ENCODE data around the gene MRPS14. TPM values are rescaled to one million over a fixed set of nuclear protein-coding genes. Genes with fewer than 3 reads are reported as not detected.
A peak's percentile ranks its signal among the peaks of the same experiment; 100 is the strongest.
"Not testable (repeated sequence)": the region's sequence is repeated elsewhere in the genome, so short reads cannot be mapped to it uniquely, and the experiment has no call there.

Gene MRPS14
- total RNA-seq, 1 experiment from 2014 or later: 30.1 TPM

DNA sequence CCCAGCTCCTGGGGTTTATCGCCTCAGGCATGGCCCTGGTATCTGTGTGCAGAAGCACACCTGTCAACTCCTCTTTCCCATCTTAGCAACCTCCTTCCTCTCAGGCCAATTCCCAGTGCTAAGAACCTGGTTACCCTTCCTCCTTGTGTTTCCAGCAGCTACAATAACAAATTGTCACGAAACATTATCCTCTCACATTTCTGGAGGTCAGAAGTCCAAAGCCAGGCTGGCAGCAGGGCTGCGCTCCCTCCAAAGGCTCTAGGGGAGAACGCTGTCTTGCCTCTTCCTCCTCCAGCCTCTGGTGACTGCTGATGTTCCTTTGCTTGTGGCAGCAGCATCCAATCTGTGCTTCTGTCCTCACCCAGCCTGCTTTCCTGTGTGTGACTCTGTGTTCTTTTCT, 10.7 kb upstream of the MRPS14 start:
- no peak for DNase-seq (ENCODE audit: low spot score)
- in situ Hi-C loops (cut with HindIII; ENCODE audit: low sequenced_read_pairs): no loop called here

DNA sequence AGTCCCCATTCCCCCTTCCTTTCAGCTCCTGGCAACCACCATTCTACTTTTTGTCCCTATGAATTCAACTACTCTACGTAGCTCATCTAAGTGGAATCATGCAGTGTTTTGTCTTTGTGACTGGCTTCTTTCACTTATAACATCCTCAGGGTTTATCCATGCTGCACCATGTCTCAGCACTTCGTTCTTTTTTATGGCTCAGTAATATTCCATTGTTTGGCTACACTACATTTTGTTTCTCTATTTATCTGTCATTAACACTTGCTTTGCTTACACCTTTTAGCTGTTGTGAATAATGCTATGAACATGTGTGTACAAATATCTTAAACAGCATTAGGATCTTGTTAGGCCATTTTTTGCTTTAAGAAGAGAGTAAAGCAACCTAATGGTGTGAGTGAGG, 1.5 kb upstream of the MRPS14 start:
- in situ Hi-C loops (cut with HindIII; ENCODE audit: low sequenced_read_pairs): no loop called here

DNA sequence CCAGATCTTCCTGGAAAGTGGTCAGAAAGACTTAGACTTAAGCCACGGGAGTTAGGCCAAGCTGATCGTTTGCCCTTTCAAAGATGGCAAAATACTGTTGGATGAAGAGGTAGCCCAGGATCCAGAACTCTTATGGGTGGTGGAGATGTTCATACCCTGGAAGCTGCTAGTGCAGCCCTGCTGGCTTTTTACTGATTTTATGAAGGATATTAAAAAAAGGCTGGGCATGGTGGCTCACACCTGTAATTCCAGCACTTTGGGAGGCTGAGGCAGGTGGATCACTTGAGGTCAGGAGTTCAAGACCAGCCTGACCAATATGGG, 657 bp upstream of the MRPS14 start:
- in situ Hi-C loops (cut with HindIII; ENCODE audit: low sequenced_read_pairs); DNase-seq (ENCODE audit: low spot score): not testable (repeated sequence)

More for the DNA sequence above, 1.5 kb upstream of the MRPS14 start:
- no peak for DNase-seq (ENCODE audit: low spot score)

DNA sequence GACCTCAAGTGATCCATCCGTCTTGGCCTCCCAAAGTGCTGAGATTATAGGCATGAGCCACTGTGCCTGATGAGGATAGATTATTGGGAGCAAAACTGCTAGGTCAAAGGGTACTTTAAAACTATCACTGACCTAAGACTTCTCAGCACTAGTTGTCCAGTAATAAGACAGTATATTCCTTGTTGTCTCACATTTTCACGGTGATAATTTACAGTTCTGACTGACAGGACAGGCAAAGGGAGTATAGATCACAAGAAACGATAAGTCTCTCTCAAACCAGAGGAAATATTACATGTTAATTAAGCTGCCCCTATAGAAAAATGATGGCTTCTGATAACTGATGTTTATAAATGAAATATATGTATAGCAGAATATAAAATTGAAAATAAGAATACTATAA, 3.7 kb downstream of the MRPS14 start:
- in situ Hi-C loops (cut with HindIII; ENCODE audit: low sequenced_read_pairs): no loop called here
- DNase-seq (ENCODE audit: low spot score): no peak

DNA sequence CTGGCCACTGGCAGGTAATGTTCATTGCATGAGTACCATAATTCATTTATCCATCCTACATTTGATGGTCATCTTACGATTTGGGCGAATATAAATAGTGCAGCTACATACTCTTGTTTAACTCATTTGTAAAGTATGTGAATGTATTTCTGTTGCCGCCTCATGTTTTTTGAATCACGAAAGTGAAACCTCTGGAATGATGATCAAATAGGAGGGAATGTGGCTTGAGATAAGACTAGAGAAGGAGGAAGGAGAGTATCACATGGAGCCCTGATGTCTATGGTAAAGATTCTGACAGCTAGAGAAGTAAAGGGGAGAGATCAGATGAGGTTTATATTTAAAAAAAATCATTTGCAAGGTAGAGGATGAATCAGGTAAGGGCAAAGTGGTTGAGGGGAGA, 8.0 kb downstream of the MRPS14 start:
- in situ Hi-C loops (cut with HindIII; ENCODE audit: low sequenced_read_pairs): no loop called here
- DNase-seq (ENCODE audit: low spot score): no peak

DNA sequence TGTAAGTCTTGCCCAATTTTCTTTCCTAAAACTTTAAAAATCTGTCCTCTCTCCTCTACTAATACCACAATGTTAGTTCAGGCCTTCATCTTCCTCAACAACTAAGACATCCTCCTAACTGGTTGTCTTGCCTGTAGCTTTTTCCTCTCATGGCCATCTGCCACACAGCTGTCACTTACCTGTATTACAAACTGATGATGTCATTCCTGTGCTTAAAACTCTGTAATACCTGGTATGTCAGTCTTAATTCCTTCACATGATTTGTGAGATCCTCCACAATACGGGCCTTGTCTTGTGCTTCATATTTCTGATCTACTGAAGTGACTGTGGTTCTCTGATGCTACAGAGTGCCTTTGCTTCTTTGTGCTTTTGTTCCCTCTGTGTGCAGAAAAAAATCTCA, 9.8 kb downstream of the MRPS14 start:
- in situ Hi-C loops (cut with HindIII; ENCODE audit: low sequenced_read_pairs): no loop called here

DNA sequence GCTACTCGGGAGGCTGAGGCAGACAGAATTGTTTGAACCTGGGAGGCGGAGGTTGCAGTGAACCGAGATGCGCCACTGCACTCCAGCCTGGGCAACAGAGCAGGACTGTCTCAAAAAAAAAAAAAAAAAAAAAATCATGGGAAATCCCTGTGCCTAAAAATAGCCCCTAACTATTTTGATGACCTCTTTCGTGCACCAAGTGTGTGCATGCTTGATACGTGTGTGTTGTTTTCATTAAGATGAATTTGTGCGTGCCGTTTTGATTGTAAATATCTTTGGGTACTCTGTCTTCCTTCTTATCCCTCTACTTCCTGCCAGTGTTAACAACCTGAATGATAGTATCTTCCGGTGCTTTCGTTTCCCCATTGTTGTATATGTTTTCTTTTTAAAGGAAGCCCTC, 13.7 kb downstream of the MRPS14 start:
- in situ Hi-C loops (cut with HindIII; ENCODE audit: low sequenced_read_pairs): no loop called here

More for the DNA sequence above, 9.8 kb downstream of the MRPS14 start:
- no peak for DNase-seq (ENCODE audit: low spot score)

DNA sequence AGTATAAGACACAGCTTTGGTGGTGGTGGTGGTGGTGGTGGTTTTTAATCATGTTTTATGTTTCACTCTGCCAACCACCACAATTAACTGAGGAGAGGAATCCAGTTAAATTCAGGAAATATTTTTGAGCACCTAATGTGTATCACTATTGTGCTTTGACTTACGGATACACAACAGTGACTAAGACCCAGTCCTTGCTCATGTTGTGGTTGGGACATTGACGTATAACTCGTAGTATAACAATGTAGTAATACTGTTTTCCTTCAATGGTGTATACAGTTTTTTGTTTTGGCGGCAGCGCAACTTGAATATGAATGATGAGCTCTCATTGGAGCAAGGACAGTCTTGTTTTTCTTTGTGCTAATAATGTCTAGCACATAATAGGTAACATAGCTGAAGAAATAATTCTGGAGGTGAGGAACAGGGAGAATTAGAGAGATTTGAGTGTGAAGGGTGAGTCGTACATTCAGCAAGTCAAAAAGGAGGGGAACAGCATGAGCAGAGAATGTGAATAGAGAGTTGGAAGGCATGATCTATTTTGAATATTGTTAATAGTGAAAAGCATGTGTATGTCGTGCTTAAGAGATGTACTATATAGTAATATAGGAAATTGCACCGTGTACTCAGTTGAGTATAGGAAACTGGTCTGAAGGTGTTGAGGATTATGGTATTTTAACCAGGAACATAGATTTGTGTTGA, 18.0 kb downstream of the MRPS14 start:
- in situ Hi-C loops (cut with HindIII; ENCODE audit: low sequenced_read_pairs): no loop called here
- no peak for DNase-seq (ENCODE audit: low spot score)

More for the DNA sequence above, 13.7 kb downstream of the MRPS14 start:
- no peak for DNase-seq (ENCODE audit: low spot score)

DNA sequence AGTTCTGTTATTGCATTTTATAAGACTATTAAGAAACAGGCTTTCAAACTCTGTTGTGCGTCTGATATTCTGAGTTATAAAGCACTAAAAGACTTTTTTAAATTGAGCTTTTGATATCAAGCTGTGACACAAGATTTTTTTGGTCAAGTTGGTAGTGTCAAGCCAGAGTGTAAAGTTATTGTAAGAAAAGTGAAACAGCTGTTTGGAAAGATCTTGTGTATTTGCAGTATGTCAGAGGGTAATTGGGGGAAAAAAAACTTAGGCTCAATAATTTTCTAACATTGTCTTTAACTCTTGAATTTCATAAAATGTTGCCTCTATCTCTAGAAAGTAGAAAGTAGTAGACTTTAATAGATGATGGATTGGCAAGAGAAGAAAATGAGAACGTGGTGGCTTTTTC, 19.7 kb downstream of the MRPS14 start:
- in situ Hi-C loops (cut with HindIII; ENCODE audit: low sequenced_read_pairs): no loop called here
- DNase-seq (ENCODE audit: low spot score): no peak

DNA sequence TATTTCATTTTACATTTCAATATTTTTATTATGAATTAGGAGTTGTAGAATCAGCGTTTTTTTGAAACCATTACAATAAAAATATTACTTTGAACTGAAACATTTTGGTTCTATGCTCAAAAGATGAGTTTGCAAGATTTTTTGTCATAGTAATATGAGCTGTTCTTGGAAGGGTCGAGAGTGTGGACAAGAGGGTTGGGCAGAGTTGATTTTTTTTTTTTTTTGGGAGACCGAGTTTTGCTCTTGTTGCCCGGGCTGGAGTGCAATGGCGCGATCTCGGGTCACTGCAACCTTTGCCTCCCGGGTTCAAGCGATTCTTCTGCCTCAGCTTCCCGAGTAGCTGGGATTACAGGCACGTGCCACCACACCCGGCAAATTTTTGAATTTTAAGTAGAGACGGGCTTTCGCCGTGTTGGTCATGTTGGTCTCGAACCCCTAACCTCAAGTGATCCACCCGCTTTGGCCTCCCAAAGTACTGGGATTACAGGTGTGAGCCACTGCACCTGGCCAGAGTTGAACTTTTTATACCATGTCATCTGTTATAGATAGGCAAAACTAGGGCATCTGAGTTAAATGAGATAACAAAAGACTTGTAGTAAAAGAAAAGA, 20.2 kb downstream of the MRPS14 start:
- in situ Hi-C loops (cut with HindIII; ENCODE audit: low sequenced_read_pairs): no loop called here
- no peak for DNase-seq (ENCODE audit: low spot score)

DNA sequence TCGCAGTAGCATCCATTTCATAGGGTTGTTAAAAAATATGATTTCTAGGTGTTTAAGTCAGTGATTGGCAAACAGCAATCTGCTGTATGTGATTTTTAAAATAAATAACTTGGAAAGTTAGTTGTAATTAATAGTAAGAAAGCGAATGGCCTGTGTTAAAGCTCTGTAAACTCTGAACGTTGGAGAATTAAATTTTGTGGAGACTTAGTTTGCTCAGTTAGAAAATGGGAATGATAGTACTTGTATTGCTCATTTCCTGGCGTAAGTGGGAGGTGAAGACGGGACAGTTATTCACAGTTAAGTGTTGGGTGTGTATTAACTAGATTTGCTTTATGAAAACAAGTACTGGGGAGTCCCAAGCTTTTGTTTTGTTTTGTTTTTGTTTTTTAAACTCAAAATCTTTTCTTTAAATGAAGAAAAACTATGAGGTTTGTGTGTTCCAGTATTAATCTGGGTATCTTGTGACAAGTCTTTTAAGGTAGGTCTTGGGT, 22.5 kb downstream of the MRPS14 start:
- in situ Hi-C loops (cut with HindIII; ENCODE audit: low sequenced_read_pairs): no loop called here
- DNase-seq (ENCODE audit: low spot score): no peak

DNA sequence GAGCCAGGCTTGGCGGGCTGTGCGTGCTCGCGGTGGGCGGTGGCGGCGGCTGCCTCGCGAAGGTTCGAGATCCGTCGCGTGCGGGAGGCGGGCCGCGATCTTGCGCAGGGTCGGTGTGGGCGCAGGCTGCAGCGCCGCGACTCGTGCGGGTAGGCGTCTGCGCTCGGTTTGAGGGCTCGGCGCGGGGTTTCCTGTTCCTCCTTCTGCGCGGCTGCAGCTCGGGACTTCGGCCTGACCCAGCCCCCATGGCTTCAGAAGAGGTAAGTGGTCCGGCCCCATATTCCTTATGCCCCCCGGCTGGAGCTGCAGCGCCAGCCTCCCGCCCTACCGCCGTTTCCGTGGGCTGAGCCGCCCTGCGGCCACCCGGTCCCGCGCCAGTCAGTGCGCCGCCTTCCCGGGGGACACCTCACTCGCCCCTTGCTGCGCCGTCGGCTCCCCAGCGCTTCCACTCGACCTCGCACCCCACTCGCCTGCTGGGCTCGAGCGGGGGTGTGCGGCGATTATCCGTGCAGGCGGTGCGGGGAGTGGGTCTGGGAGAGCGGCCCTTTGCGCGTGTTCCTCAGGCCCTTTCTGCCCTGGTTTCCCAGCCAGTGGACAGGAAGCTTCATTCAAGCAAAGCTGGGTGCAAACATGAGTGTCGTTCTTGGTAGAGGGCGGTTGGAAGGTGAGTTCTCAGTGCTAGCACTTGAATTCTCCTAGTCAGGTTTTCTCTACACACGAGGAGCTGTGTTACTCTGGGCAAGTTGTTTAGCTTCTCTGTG, 23.1 kb downstream of the MRPS14 start, which contains the start of gene CACYBP:
CACYBP (plus strand) TSS at position 12 of the 761 bp plus-strand sequence; CDS start at position 246, 234 bp downstream.
- DNase-seq (ENCODE audit: low spot score): peak; percentile 63
- in situ Hi-C loops (cut with HindIII; ENCODE audit: low sequenced_read_pairs): no loop called here

DNA sequence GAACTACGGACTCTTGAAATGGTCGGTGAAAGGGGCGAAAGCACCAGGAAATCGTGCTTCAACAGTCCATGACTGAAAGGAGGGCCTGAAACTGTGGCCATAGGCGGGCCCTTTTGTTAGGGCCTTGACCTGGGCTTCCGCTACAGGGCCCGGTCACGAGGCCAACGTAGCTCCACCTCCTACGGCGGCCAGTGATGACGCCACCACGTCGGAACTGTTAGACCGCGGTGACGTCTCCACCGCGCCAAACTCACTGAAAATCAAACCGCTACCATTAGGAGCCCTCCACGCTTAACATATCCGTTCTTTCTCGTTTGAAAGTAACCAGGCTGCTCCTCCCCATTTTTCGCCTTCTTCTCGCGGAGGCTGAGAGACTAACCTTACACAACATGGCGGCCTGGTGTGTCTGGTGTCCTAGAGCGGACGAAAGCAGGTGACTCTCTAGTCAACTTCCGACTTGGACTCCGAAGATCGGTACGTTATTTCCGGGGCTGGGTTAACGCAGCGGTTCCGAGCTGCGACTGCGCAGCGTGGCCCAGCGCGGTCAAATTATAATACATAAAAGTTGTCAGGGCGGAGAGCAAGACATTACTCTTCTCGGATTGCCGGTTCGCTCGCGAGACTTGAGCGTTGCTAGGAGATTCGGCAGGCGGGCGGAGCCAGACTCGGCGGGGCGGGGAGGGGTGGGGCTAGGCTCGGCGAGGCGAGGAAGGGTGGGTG, 23.8 kb downstream of the MRPS14 start:
- in situ Hi-C loops (cut with HindIII; ENCODE audit: low sequenced_read_pairs): no loop called here
- peak; percentile 99 for DNase-seq (ENCODE audit: low spot score)

DNA sequence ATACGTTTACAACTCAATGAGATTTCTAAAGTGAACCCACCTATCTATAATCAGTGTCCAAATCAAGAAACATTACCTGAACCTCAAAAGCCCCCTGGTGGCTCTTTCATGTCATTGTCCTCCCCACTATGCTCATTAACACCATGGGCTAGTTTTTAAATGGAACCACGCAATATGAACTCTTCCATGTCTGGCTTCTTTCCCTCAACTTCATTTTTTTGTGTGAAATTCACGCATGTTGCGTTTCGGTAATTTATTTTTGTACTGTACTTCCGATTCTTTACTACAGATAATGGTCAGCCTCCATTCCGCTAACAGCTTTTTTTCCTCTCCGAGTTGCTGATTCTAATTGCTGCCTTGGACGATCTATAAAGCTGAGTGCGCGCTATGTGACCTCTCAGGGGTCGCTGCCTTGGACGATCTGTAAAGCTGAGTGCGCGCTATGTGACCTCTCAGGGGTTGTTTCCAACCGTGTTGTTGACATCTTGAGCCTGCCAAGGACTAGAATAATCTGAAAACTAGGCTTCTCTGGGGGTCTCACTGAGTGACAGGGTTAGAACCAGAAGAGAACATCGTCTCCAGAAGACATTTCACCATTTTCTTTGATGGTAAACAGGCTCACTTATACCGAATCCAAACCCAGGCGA, 24.5 kb downstream of the MRPS14 start:
- in situ Hi-C loops (cut with HindIII; ENCODE audit: low sequenced_read_pairs): no loop called here
- peak; percentile 80 for DNase-seq (ENCODE audit: low spot score)

DNA sequence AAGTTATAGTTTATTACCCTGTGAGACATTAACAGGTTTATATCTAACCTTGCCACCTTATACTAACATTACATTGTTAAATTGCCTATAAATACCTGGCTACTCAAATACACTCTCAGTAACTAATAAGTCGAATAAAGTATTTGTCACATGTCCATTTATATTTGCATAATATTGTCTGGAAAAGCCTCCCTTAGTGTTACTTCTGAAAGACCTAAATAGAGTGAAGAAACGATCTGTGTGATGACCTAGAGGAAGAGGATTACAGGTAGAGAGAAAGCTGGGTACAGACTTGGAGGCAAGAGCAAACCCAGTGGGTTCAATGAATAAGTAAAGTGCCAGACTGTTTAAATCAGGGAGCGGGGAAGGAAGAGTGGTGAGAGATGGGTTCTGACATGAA, 26.2 kb downstream of the MRPS14 start:
- no peak for DNase-seq (ENCODE audit: low spot score)
- in situ Hi-C loops (cut with HindIII; ENCODE audit: low sequenced_read_pairs): no loop called here

DNA sequence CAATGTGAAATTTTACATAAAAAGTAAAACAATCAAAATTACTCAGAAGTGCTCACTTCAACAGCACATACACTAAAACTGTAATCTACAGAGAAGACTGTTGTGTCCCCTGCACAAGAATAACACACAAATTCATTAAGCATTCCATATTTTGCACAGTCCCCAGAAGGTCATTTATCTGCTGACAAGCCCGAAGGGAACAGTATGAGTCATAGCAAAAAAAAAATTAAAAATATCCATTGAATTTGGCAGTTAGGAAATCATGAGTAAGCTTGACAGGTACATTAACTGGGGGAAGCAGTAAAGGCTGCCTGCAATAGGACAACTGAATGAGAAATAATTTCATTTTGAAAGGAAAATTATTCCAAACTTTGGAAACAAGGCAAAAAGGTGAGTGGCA, 26.7 kb downstream of the MRPS14 start:
- in situ Hi-C loops (cut with HindIII; ENCODE audit: low sequenced_read_pairs): no loop called here
- no peak for DNase-seq (ENCODE audit: low spot score)

DNA sequence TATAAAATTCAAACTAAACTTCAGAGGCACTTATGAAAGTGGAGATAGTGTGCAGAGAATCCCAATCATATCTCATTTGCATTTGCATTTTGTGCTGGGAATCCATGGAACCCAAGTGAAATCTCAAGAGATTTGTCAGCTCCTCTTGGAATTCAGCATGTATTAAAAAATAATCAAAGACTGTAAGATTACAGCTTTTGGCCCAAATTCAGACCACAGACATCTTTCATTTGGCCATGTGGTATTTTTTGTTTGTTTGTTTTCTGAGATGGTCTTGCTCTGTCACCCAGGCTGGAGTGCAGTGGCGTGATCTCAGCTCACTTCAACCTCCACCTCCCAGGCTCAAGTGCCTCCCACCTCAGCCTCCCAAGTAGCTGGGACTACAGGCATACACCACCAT, 27.3 kb downstream of the MRPS14 start:
- in situ Hi-C loops (cut with HindIII; ENCODE audit: low sequenced_read_pairs): no loop called here

DNA sequence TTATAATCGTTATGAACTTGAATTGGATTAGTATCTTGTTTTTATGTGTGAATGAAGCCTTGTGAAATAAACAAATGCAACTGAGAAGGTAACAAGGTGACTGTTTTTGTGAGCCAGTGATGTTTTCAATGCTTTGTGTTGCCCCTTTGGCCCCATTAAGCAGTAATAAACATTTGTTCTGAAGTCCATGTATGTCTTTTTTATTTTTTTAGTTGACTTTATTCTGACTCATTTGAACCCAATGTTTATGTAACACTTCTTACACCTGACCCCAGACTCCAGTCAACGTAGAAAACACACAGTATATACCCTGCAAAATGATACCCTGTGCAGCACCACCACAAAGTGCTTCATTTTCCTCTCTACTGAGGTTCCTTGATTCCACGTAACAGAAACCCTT, 28.1 kb downstream of the MRPS14 start:
- in situ Hi-C loops (cut with HindIII; ENCODE audit: low sequenced_read_pairs): no loop called here
- DNase-seq (ENCODE audit: low spot score): no peak

More for the DNA sequence above, 27.3 kb downstream of the MRPS14 start:
- DNase-seq (ENCODE audit: low spot score): no peak

DNA sequence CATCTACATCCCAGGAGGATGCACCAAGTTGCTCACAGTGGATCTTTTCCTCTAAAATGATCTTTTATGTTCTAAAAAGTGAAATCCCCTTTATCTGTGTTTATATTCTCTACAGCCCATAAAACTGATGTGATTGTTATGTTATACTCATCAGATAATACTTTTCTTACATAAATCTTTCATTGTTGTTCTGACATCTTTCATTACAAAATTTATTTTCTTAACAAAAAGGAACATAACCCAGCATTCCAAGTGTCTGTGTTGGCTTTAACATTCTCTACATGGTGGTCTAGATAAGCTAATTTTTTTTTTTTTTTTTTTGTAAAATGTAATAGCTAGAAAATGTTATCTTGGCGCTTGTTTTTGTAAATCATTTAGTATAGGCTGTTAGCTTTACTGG, 31.8 kb downstream of the MRPS14 start:
- in situ Hi-C loops (cut with HindIII; ENCODE audit: low sequenced_read_pairs): no loop called here
- DNase-seq (ENCODE audit: low spot score): no peak

Measured in G401 (cell line).